HUES6 (cell line): ENCODE measurements around the gene ZNF433.
"Not testable (repeated sequence)": the region's sequence is repeated elsewhere in the genome, so short reads cannot be mapped to it uniquely, and the experiment has no call there.

ENCODE experiments used
- H3K27ac ChIP-seq: 2 replicates; pipeline ENCODE4 v1.7.0; 2013; ENCODE audit warnings: low read depth, mild to moderate bottlenecking, low read length, inconsistent platforms
- H3K27me3 ChIP-seq: 2 replicates; pipeline ENCODE4 v1.6.1; 2013; ENCODE audit warnings: low read length; ENCODE audit not compliant: control insufficient read depth, insufficient read depth
- H3K36me3 ChIP-seq: 2 replicates; pipeline ENCODE4 v1.6.1; 2013; ENCODE audit warnings: low read length; ENCODE audit not compliant: control insufficient read depth, insufficient read depth
- H3K4me1 ChIP-seq: 2 replicates; pipeline ENCODE4 v1.6.1; 2013; ENCODE audit warnings: low read length; ENCODE audit not compliant: control insufficient read depth, insufficient read depth
- H3K4me3 ChIP-seq: 2 replicates; pipeline ENCODE4 v1.5.1; 2013; ENCODE audit warnings: low read depth, low read length
- H3K9ac ChIP-seq: one replicate; pipeline ENCODE4 v1.6.1; 2013; ENCODE audit warnings: mild to moderate bottlenecking, low read length
- H3K9me3 ChIP-seq: 2 replicates; pipeline ENCODE4 v1.6.1; 2013; ENCODE audit warnings: low read depth, low read length; ENCODE audit not compliant: control insufficient read depth, insufficient read depth

ZNF433 gene

DNA sequence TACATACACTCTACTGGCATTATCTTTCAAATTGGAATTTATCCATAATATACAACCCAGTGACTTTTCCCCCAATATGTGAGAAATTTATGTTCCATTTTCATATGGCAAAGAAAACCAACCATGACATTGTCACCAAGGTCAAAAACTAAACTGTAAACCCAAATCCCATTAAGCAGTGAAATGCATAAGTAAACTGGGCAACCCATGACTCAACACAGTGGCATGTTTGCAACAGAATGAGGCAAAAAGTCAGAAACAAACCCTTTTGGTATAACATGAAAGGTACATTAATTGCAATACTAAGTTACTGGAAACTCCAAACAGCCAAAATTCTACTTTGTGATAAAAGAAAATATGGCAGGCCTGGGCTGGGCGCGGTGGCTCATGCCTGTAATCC lies 12.4 kb upstream of the ZNF433 start:
- Histone ChIP-seq H3K27me3 (no peaks in the 10 kb centered on the region), H3K9ac (no peak overlapping the region), H3K27ac (no peak overlapping the region), H3K4me1 (no peaks in the 10 kb centered on the region), H3K36me3 (peaks cover 38% of the 10 kb centered on the region; the same call in 1 of the 2 replicates), H3K9me3 (peaks cover 56% of the 10 kb centered on the region), H3K4me3 (no peak overlapping the region)

DNA sequence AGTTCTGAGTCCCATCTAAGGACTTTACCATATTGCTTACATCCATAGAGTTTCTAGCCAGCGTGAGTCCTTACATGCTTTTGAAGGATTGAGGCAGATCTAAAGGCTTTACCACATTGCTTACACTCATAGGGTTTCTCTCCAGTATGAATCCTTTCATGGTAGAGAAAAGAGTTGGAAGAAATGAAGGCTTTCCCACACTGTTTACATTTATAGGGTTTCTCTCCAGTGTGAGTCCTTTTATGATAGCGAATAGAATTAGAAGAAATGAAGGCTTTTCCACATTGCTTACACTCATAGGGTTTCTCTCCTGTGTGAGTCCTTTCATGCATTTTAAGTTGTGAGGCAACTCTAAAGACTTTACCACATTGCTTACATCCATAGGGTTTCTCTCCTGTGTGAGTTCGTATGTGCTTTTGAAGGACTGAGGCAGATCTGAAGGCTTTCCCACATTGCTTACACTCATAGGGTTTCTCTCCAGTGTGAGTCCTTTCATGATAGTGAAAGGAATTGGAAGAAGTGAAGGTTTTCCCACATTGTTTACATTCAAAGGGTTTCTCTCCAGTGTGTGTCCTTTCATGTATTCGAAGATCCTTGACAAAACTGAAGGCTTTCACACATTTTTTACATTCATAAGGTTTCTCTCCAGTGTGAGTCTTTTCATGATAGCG lies 8.4 kb upstream of the ZNF433 start:
- Histone ChIP-seq H3K27me3 (no peaks in the 10 kb centered on the region), H3K9ac (no peak overlapping the region), H3K4me3 (no peak overlapping the region), H3K4me1 (no peaks in the 10 kb centered on the region), H3K9me3 (peaks cover 67% of the 10 kb centered on the region), H3K36me3 (peaks cover 39% of the 10 kb centered on the region; the same call in 1 of the 2 replicates), H3K27ac (no peak overlapping the region)

DNA sequence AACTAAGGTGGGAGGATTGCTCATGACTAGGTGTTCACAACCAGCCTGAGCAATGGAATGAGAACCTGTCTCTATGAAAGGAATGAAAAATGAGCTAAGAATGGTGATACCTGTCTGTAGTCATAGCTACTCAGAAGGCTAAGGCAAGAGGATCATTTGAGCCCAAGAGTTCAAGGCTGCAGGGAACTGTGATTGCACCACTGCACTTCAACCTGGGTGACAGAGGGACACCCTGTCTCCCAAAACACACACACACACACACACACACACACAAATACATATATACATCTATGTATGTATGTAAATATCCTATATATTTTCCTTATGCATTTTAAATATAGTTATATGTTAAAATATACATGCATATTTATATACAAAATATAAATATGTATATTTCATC lies 7.4 kb upstream of the ZNF433 start:
- no peak overlapping the region for H3K27ac ChIP-seq
- H3K9ac ChIP-seq: no peak overlapping the region
- peaks cover 38% of the 10 kb centered on the region; the same call in 1 of the 2 replicates for H3K36me3 ChIP-seq
- H3K4me1 ChIP-seq: no peaks in the 10 kb centered on the region
- no peak overlapping the region for H3K4me3 ChIP-seq
- H3K9me3 ChIP-seq: peaks cover 65% of the 10 kb centered on the region
- no peaks in the 10 kb centered on the region for H3K27me3 ChIP-seq

DNA sequence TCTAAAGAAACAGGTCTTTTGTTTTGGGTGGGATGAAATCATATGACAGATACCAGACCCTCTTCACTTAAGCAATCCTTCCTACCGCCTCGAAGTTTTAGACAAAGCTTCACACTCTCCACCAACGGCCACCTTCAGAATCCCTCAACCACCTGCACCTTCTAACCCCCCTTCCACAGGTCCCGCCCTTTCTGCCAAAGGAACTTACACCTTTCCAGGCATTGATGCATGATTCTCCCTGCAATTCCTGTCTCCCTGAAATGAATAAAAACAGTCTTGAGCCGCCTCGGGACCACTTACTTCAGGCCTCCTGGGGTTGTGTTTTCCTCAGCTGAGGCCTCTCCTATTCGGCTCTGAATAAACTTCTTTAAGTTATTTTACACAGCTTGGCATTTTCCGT lies 859 bp downstream of the ZNF433 start:
- Histone ChIP-seq H3K27me3 (peaks cover 4% of the 10 kb centered on the region; the same call in 1 of the 2 replicates), H3K36me3 (no peaks in the 10 kb centered on the region), H3K9ac (no peak overlapping the region), H3K4me1 (no peaks in the 10 kb centered on the region; the same call in 1 of the 2 replicates), H3K9me3 (peaks cover 40% of the 10 kb centered on the region; the same call in 1 of the 2 replicates), H3K4me3 (peak overlapping the region; percentile 82; the same call in 1 of the 2 replicates), H3K27ac (no peak overlapping the region)

DNA sequence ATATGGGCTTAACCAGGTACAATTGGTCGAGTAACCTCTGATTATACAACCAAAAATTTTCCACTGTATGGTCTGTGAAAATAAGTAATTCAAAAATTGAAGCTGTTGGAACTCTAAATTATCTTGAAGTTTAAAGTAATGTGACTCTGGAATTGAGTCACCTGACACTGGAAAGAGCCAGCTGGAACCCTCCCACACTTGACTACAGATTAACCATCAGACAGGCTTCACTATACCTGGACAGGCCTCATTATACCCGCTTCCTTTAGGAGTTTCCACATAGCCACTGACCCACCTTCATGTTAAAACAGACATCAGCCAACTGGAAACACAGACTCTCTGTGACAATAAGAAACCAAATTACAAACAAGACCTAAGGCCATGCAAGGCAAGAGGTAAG lies 1.3 kb downstream of the ZNF433 start:
- Histone ChIP-seq H3K27me3 (peaks cover 4% of the 10 kb centered on the region; the same call in 1 of the 2 replicates), H3K4me1 (no peaks in the 10 kb centered on the region; the same call in 1 of the 2 replicates), H3K27ac (no peak overlapping the region), H3K36me3 (no peaks in the 10 kb centered on the region), H3K9ac (no peak overlapping the region), H3K4me3 (no peak overlapping the region; the same call in 1 of the 2 replicates), H3K9me3 (peaks cover 42% of the 10 kb centered on the region; the same call in 1 of the 2 replicates)

DNA sequence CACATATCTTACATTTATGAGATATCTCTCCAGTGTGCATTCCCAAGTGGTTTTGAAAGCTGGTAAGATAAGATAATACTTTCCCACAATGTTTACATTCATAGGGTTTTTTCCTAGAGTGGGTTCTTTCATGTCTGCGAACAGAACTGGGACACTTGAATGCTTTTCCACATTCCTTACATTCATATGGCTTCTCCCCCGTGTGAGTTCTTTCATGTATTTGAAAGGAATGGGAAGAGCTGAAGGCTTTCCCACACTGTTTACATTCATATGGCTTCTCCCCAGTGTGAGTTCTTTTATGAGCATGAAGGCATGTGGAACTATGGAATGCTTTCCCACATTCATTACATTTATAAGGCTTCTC lies 19.7 kb downstream of the ZNF433 start:
- no peak overlapping the region for H3K4me3 ChIP-seq
- H3K9ac ChIP-seq: no peak overlapping the region
- H3K9me3 ChIP-seq: peaks cover 76% of the 10 kb centered on the region
- no peaks in the 10 kb centered on the region for H3K27me3 ChIP-seq
- H3K4me1 ChIP-seq: no peaks in the 10 kb centered on the region
- H3K36me3 ChIP-seq: peaks cover 31% of the 10 kb centered on the region; the same call in 1 of the 2 replicates
- no peak overlapping the region for H3K27ac ChIP-seq

DNA sequence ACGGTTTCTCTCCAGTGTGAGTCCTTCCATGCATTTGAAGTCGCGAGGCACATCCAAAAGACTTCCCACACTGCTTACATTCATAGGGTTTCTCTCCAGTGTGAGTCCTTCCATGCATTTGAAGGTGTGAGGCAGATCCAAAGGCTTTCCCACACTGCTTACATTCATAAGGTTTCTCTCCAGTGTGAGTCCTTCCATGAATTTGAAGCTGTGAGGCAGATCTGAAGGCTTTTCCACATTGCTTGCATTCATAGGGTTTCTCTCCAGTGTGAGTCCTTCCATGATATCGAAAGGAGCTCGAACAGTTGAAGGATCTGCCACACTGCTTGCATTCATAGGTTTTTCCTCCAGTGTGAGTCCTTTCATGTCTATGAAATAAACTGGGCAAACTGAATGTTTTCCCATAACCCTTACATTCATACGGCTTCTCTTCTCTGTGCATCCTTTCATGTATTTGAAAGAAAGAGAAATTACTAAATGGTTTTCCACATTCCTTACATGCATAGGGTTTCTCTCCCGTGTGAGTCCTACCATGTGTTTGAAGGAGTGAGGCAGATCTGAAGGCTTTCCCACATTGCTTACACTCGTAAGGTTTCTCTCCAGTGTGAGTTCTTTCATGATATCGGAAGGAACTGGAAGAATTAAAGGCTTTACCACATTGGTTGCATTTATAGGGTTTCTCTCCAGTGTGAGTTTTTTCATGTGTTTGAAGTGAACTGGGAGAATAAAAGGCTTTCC lies 20.3 kb downstream of the ZNF433 start:
- no peak overlapping the region for H3K9ac ChIP-seq
- H3K9me3 ChIP-seq: peaks cover 73% of the 10 kb centered on the region
- H3K27me3 ChIP-seq: no peaks in the 10 kb centered on the region
- no peak overlapping the region for H3K4me3 ChIP-seq
- H3K36me3 ChIP-seq: peaks cover 31% of the 10 kb centered on the region; the same call in 1 of the 2 replicates
- no peaks in the 10 kb centered on the region for H3K4me1 ChIP-seq
- H3K27ac ChIP-seq: no peak overlapping the region

DNA sequence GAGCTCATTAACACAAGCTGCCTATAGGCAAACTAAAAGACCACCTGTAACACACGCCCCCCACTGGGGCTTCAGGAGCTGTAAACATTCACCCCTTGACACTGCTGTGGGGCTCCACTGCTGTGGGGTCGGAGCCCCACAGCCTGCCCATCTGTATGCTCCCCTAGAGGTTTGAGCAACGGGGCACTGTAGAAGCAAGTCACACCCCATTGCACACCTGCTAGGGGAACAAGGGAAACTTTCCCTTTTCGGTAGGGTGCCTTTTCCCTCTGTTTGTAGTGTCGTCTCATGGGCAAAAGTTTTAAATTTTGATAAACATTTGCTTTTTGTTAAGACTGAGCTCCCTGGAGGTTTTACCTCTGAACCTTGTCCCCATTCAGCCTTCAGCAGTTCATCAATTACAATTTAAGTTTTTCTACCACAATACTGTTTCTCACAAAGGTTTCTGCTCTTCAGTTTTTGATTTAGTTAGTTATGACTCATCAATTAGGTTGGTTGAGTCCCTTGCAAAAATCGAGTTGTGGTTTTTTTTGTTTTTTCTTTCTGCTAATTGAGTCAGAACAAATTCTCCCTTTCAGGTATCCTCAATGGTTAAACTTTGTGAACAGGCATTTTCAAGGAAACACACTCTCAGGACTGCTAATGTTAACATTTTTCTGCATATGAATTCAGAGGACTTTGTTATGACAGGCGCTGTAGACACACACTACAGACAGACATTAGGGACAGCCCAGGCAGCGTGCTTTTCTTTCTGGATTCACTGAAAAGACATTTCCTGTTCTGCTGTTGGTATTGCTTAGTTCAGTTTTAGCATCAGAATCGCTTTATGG lies 35.1 kb downstream of the ZNF433 start:
- Histone ChIP-seq H3K4me3 (no peak overlapping the region), H3K27me3 (no peaks in the 10 kb centered on the region), H3K9me3 (peaks cover 32% of the 10 kb centered on the region), H3K36me3 (no peaks in the 10 kb centered on the region; the same call in 1 of the 2 replicates), H3K4me1 (no peaks in the 10 kb centered on the region), H3K9ac (no peak overlapping the region), H3K27ac (no peak overlapping the region)

DNA sequence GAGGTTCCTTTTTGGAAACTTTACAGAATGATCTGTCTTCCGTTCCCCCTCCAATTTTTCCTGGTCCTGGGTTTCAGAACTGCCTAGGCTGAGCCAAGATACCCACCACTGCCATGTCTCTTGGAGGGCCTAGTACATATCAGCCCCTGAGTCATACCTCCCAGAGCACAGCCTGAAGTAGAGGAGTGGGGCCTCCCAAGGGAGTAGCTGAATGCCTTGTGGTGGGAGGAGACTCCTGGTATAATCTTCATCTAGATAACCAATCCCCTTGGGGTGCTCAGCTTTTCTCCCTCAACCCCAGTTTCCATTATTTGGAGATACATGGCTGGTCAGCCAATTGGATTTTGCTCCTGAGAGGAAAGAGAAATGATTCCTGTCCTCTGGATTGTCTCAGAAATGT lies 40.3 kb downstream of the ZNF433 start:
- H3K4me3 ChIP-seq: no peak overlapping the region

DNA sequence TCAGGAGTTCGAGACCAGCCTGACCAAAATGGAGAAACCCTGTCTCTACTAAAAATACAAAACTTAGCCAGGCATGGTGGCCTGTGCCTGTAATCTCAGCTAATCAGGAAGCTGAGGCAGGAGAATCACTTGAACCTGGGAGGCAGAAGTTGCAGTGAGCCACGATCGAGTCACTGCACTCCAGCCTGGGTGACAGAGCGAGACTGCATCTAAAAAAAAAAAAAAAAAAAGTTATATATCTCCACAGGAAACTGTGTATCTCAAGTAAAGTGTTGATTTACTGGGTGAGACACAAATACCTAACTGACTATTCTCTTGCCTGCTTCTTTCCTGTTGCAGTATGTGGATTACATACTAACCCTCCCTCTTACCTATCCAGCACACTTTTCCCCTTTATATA lies 43.6 kb downstream of the ZNF433 start:
- H3K36me3 ChIP-seq, H3K4me1 ChIP-seq, H3K27me3 ChIP-seq, H3K9ac ChIP-seq, H3K27ac ChIP-seq, H3K4me3 ChIP-seq: not testable (repeated sequence)
- peaks cover 30% of the 10 kb centered on the region for H3K9me3 ChIP-seq

More for the DNA sequence above, 40.3 kb downstream of the ZNF433 start:
- Histone ChIP-seq H3K9ac (no peak overlapping the region), H3K9me3 (peaks cover 43% of the 10 kb centered on the region), H3K4me1 (no peaks in the 10 kb centered on the region), H3K27me3 (no peaks in the 10 kb centered on the region), H3K27ac (no peak overlapping the region), H3K36me3 (no peaks in the 10 kb centered on the region; the same call in 1 of the 2 replicates)
